Measurements from ENCODE around the gene NOP9.

GRCh38 chr14:24311837-24312615 lies 12.4 kb downstream of the NOP9 start:
- no peak for TF ChIP-seq CTCF (IDR thresholded peaks at IDR 0.05)
- no peak for TF ChIP-seq REST (IDR thresholded peaks at IDR 0.05; ENCODE audit: insufficient read depth in 1 of 2, low read depth in 2 of 2, low read length in 1 of 2)
- no peak for TF ChIP-seq POLR2AphosphoS5 (IDR thresholded peaks at IDR 0.05; ENCODE audit: low read depth, low read length)
